Measurements from ENCODE around the gene ZNF81.

- TF ChIP-seq POLR2A (IDR thresholded peaks at IDR 0.05; ENCODE audit: low read length) (no peak), GATA1 (IDR thresholded peaks at IDR 0.05; ENCODE audit: low read depth, low read length) (no peak)
Observed at GRCh38 chrX:47862680-47863079, 26.0 kb downstream of the ZNF81 start.
